Loucy (cell line): Measurements from ENCODE around the gene FUS.

Source experiments
- H2AFZ ChIP-seq: fragments of 200-600 bp; sonication (generic); 2 replicates; pipeline ENCODE4 v1.6.0; 2016; ENCODE audit warnings: antibody characterized with exemption, mild to moderate bottlenecking, low read length, moderate library complexity
- H3F3A ChIP-seq: fragments of 200-600 bp; 2 replicates; pipeline ENCODE4 v1.6.0; 2016; ENCODE audit warnings: antibody characterized with exemption, low read depth, mild to moderate bottlenecking
- H3K27me3 ChIP-seq: fragments of 200-600 bp; sonication (generic); 2 replicates; pipeline ENCODE4 v1.6.1; 2014; ENCODE audit warnings: low read length, mild to moderate bottlenecking; ENCODE audit not compliant: insufficient read depth, poor library complexity, severe bottlenecking
- H3K36me3 ChIP-seq: fragments of 200-600 bp; sonication (generic); 2 replicates; pipeline ENCODE4 v1.6.1; 2016; ENCODE audit warnings: low read length; ENCODE audit not compliant: insufficient read depth
- H3K4me1 ChIP-seq: fragments of 200-600 bp; sonication (generic); 2 replicates; pipeline ENCODE4 v1.5.1; 2014; ENCODE audit warnings: low read length, mild to moderate bottlenecking; ENCODE audit not compliant: insufficient read depth, poor library complexity, severe bottlenecking
- H3K4me2 ChIP-seq: fragments of 200-600 bp; sonication (generic); 2 replicates; pipeline ENCODE4 v1.6.0; 2014; ENCODE audit warnings: antibody characterized with exemption, low read length, low read depth, mild to moderate bottlenecking; ENCODE audit not compliant: poor library complexity, severe bottlenecking
- H3K4me3 ChIP-seq: fragments of 200-600 bp; sonication (generic); 2 replicates; pipeline ENCODE4 v1.5.1; 2014; ENCODE audit warnings: low read length, mild to moderate bottlenecking, mixed read lengths; ENCODE audit not compliant: poor library complexity, severe bottlenecking
- H3K79me2 ChIP-seq: fragments of 200-600 bp; sonication (generic); 2 replicates; pipeline ENCODE4 v1.6.1; 2014; ENCODE audit warnings: low read length; ENCODE audit not compliant: insufficient read depth
- H3K9ac ChIP-seq: fragments of 200-600 bp; sonication (generic); 2 replicates; pipeline ENCODE4 v1.6.0; 2014; ENCODE audit warnings: mild to moderate bottlenecking, low read depth, low read length, moderate library complexity; ENCODE audit not compliant: poor library complexity, severe bottlenecking
- H3K9me2 ChIP-seq: fragments of 200-600 bp; sonication (generic); replicated peaks from 2 replicates; pipeline ENCODE4 v1.6.1; 2016; ENCODE audit warnings: low read depth, low read length, mixed read lengths
- H3K9me3 ChIP-seq: fragments of 200-600 bp; sonication (generic); 2 replicates; pipeline ENCODE4 v1.6.1; 2014; ENCODE audit warnings: mild to moderate bottlenecking, antibody characterized with exemption, low read length, low read depth; ENCODE audit not compliant: insufficient read depth
- H4K20me1 ChIP-seq: fragments of 200-600 bp; sonication (generic); 2 replicates; pipeline ENCODE4 v1.6.0; 2014; ENCODE audit warnings: antibody characterized with exemption, low read length, mild to moderate bottlenecking; ENCODE audit not compliant: insufficient read depth, poor library complexity, severe bottlenecking
- EZH2phosphoT487 ChIP-seq: fragments of 200-600 bp; IDR thresholded peaks from 2 replicates; pipeline ENCODE4 v1.6.1; 2018; ENCODE audit warnings: antibody characterized with exemption, mild to moderate bottlenecking, moderate library complexity, borderline replicate concordance
- TF ChIP-seq, protein P1 (sequence below): fragments of 200-600 bp; sonication (generic); conservative IDR thresholded peaks from 2 replicates; pipeline ENCODE4 v1.5.1; 2014; ENCODE audit warnings: mild to moderate bottlenecking, antibody characterized with exemption, low read length

The FUS gene

DNA sequence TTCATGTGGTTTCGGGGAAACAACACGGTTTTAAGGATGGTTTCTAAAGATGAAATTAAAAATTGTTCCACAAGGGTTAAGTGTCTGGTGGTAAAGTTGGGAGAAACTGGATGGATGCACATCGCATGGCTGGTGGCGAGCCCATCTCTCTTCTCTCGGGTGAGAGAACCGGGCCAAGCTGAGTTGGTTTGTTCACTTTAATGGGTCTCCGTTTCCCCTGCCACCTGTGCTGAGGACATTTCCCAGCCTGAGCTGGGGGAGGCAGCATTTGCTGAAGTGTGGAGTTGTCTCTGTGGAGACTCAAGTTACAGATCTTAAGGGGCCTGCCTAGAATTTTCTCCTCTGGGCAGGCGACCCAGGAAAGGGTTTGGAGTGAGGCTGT is 7.9 kb downstream of the FUS start:
- Histone ChIP-seq H3K36me3 (peaks cover 100% of the 10 kb centered on the region), H4K20me1 (peaks cover 95% of the 10 kb centered on the region), H2AFZ (no peak overlapping the region), H3K9ac (no peak overlapping the region), H3F3A (peaks cover 10% of the 10 kb centered on the region; the same call in 1 of the 2 replicates), H3K4me3 (peak overlapping the region; percentile 65), H3K4me1 (peaks cover 54% of the 10 kb centered on the region), H3K79me2 (peaks cover 100% of the 10 kb centered on the region), H3K9me2 (no peaks in the 10 kb centered on the region), H3K9me3 (no peaks in the 10 kb centered on the region), H3K4me2 (peak overlapping the region; percentile 95), H3K27me3 (no peaks in the 10 kb centered on the region)
- TF ChIP-seq EZH2phosphoT487, result no peak
- TF ChIP-seq, protein P1, sequence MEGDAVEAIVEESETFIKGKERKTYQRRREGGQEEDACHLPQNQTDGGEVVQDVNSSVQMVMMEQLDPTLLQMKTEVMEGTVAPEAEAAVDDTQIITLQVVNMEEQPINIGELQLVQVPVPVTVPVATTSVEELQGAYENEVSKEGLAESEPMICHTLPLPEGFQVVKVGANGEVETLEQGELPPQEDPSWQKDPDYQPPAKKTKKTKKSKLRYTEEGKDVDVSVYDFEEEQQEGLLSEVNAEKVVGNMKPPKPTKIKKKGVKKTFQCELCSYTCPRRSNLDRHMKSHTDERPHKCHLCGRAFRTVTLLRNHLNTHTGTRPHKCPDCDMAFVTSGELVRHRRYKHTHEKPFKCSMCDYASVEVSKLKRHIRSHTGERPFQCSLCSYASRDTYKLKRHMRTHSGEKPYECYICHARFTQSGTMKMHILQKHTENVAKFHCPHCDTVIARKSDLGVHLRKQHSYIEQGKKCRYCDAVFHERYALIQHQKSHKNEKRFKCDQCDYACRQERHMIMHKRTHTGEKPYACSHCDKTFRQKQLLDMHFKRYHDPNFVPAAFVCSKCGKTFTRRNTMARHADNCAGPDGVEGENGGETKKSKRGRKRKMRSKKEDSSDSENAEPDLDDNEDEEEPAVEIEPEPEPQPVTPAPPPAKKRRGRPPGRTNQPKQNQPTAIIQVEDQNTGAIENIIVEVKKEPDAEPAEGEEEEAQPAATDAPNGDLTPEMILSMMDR, result no peak

DNA sequence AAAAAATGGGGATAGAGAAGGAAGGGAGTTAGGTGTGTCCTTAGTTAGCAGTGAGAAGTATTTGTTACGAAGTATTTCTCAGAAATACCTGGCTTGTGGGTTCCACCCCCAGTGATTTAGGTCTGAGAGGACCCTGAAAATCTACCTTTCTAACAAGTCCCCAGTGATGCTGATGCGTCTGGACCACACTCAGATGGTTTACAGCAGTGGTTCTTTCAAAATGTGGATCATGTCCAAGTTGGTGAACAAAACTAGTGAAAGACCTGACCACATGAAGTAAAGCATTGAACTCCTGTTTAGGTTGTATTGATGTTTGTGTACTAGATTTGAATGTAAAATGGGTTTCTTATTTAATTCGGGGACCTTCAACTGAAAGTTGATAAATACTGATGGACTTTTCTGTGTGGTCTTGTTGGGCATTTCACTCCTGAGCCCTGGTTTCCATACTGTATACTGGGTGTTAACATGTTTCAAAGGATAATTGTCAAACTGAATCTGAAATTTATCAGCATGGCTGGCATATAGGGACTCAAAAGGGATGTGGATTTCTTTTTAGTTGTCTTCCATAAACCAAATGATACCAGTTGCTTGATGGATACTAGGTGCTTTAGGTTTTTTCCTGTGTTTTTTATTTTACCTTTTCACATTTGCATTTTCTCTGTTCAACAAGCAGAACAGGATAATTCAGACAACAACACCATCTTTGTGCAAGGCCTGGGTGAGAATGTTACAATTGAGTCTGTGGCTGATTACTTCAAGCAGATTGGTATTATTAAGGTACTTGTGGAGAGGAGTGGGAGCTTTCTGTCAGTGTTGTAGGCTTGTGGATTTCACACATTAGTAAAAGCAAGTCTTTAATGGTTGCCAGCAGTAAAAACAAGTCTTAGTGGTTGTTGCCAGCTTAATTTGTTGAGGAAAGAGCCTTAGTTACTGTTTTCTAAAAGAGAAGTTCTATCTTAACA is 8.8 kb downstream of the FUS start:
- peaks cover 95% of the 10 kb centered on the region for H4K20me1 ChIP-seq
- no peaks in the 10 kb centered on the region for H3K27me3 ChIP-seq
- H3K4me2 ChIP-seq, result peak overlapping the region; percentile 95
- no peak overlapping the region for H2AFZ ChIP-seq
- H3K79me2 ChIP-seq, result peaks cover 98% of the 10 kb centered on the region
- H3K4me3 ChIP-seq, result peak overlapping the region; percentile 5
- H3K4me1 ChIP-seq, result peaks cover 45% of the 10 kb centered on the region
- peaks cover 10% of the 10 kb centered on the region; the same call in 1 of the 2 replicates for H3F3A ChIP-seq
- peaks cover 100% of the 10 kb centered on the region for H3K36me3 ChIP-seq
- no peak overlapping the region for H3K9ac ChIP-seq
- TF ChIP-seq, protein P1, result no peak
- no peak for TF ChIP-seq EZH2phosphoT487
- H3K9me2 ChIP-seq, result no peaks in the 10 kb centered on the region
- no peaks in the 10 kb centered on the region for H3K9me3 ChIP-seq

DNA sequence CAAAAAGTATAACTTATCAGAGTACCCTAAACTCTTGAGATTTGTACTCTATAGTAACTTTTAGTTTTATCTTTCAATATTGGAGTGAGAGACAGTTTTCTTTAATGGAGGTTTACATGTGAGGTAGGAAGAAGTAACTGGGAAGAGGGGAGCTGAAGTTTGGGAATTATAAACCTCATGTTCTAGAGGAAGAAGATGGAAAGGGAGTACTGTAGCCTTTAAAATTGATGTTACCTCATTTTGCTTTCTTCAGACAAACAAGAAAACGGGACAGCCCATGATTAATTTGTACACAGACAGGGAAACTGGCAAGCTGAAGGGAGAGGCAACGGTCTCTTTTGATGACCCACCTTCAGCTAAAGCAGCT is 9.5 kb downstream of the FUS start:
- TF ChIP-seq, protein P1, result no peak
- TF ChIP-seq EZH2phosphoT487, result no peak
- Histone ChIP-seq H3K27me3 (no peaks in the 10 kb centered on the region), H2AFZ (no peak overlapping the region), H3K9me3 (no peaks in the 10 kb centered on the region), H3K36me3 (peaks cover 100% of the 10 kb centered on the region), H3K9me2 (no peaks in the 10 kb centered on the region), H3K4me1 (peaks cover 40% of the 10 kb centered on the region), H3K9ac (no peak overlapping the region), H3K79me2 (peaks cover 98% of the 10 kb centered on the region), H4K20me1 (peaks cover 95% of the 10 kb centered on the region), H3F3A (peaks cover 10% of the 10 kb centered on the region; the same call in 1 of the 2 replicates), H3K4me2 (peak overlapping the region; percentile 95), H3K4me3 (no peak overlapping the region)
